ENCODE measurements around the gene RALGPS1.
A peak's percentile ranks its signal among the peaks of the same experiment; 100 is the strongest.

The RALGPS1 gene

GRCh38 chr9:126988857-126989256 lies 74.3 kb downstream of the RALGPS1 start:
- Histone ChIP-seq H3K4me3 (ENCODE audit: low read depth, low read length) (no peak overlapping the region), H3K36me3 (ENCODE audit: control insufficient read depth in 2 of 2, insufficient read depth in 1 of 2, low read length in 2 of 2) (no peaks in the 10 kb centered on the region), H3K9me3 (ENCODE audit: control insufficient read depth, insufficient read depth, low read depth, low read length) (no peaks in the 10 kb centered on the region), H3K27ac (ENCODE audit: extremely low read depth, low read depth, low read length) (no peak overlapping the region), H3K4me1 (ENCODE audit: control insufficient read depth, insufficient read depth, low read length) (no peaks in the 10 kb centered on the region)
- CTCF ChIA-PET: no interaction called here
- POLR2A ChIA-PET: no interaction called here
- TF ChIP-seq BCL11A (tag by site-specific recombination; IDR thresholded peaks at IDR 0.05; ENCODE audit: low read depth) (no peak), ZNF121 (tag by site-specific recombination; IDR thresholded peaks at IDR 0.05) (peak; percentile 50; the same call in 1 of the 2 replicates), ZFP37 (tag by site-specific recombination; IDR thresholded peaks at IDR 0.05) (no peak), ZNF513 (tag by site-specific recombination; IDR thresholded peaks at IDR 0.05) (peak; percentile 87)

- H3K4me3 ChIP-seq (ENCODE audit: low read depth, low read length): no peak overlapping the region
- no peaks in the 10 kb centered on the region for H3K9me3 ChIP-seq (ENCODE audit: control insufficient read depth, insufficient read depth, low read depth, low read length)
- no peaks in the 10 kb centered on the region for H3K4me1 ChIP-seq (ENCODE audit: control insufficient read depth, insufficient read depth, low read length)
- no peak overlapping the region for H3K27ac ChIP-seq (ENCODE audit: extremely low read depth, low read depth, low read length)
- TF ChIP-seq, protein P1, sequence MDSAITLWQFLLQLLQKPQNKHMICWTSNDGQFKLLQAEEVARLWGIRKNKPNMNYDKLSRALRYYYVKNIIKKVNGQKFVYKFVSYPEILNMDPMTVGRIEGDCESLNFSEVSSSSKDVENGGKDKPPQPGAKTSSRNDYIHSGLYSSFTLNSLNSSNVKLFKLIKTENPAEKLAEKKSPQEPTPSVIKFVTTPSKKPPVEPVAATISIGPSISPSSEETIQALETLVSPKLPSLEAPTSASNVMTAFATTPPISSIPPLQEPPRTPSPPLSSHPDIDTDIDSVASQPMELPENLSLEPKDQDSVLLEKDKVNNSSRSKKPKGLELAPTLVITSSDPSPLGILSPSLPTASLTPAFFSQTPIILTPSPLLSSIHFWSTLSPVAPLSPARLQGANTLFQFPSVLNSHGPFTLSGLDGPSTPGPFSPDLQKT (IDR thresholded peaks at IDR 0.05; ENCODE audit: borderline replicate concordance, low read depth, low read length): no peak
- TF ChIP-seq ZFP41 (tag by site-specific recombination; IDR thresholded peaks at IDR 0.05; ENCODE audit: borderline replicate concordance) (no peak), EGR2 (tag by site-specific recombination; IDR thresholded peaks at IDR 0.05; ENCODE audit: low read depth) (no peak)
- ChIA-PET POLR2A (no interaction called here), CTCF (no interaction called here)
- no peaks in the 10 kb centered on the region for H3K36me3 ChIP-seq (ENCODE audit: control insufficient read depth in 2 of 2, insufficient read depth in 1 of 2, low read length in 2 of 2)
Observed at GRCh38 chr9:126989847-126990842, 75.6 kb downstream of the RALGPS1 start.

- ChIA-PET POLR2A (no interaction called here), CTCF (interaction anchor here (1.4 kb wide), 1 partner anchor 8 kb away, joined by 3 read pairs; no protein-coding TSS in a partner anchor)
- H3K36me3 ChIP-seq (ENCODE audit: control insufficient read depth in 2 of 2, insufficient read depth in 1 of 2, low read length in 2 of 2): no peaks in the 10 kb centered on the region
- H3K9me3 ChIP-seq (ENCODE audit: control insufficient read depth, insufficient read depth, low read depth, low read length): no peaks in the 10 kb centered on the region
- no peak overlapping the region for H3K4me3 ChIP-seq (ENCODE audit: low read depth, low read length)
- H3K4me1 ChIP-seq (ENCODE audit: control insufficient read depth, insufficient read depth, low read length): no peaks in the 10 kb centered on the region
- no peak for TF ChIP-seq ZNF701 (tag by site-specific recombination; IDR thresholded peaks at IDR 0.05)
- no peak for TF ChIP-seq ZNF114 (tag by site-specific recombination; IDR thresholded peaks at IDR 0.05)
- TF ChIP-seq, protein P2, sequence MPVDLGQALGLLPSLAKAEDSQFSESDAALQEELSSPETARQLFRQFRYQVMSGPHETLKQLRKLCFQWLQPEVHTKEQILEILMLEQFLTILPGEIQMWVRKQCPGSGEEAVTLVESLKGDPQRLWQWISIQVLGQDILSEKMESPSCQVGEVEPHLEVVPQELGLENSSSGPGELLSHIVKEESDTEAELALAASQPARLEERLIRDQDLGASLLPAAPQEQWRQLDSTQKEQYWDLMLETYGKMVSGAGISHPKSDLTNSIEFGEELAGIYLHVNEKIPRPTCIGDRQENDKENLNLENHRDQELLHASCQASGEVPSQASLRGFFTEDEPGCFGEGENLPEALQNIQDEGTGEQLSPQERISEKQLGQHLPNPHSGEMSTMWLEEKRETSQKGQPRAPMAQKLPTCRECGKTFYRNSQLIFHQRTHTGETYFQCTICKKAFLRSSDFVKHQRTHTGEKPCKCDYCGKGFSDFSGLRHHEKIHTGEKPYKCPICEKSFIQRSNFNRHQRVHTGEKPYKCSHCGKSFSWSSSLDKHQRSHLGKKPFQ (tag by site-specific recombination; IDR thresholded peaks at IDR 0.05): no peak
- TF ChIP-seq HOXD13 (CRISPR knock-in tag; IDR thresholded peaks at IDR 0.05; ENCODE audit: borderline replicate concordance): no peak
- TF ChIP-seq TSHZ1 (tag by site-specific recombination; IDR thresholded peaks at IDR 0.05; ENCODE audit: borderline replicate concordance): no peak
- no peak for TF ChIP-seq ZNF560 (tag by site-specific recombination; IDR thresholded peaks at IDR 0.05; ENCODE audit: borderline replicate concordance)
- TF ChIP-seq, protein P3, sequence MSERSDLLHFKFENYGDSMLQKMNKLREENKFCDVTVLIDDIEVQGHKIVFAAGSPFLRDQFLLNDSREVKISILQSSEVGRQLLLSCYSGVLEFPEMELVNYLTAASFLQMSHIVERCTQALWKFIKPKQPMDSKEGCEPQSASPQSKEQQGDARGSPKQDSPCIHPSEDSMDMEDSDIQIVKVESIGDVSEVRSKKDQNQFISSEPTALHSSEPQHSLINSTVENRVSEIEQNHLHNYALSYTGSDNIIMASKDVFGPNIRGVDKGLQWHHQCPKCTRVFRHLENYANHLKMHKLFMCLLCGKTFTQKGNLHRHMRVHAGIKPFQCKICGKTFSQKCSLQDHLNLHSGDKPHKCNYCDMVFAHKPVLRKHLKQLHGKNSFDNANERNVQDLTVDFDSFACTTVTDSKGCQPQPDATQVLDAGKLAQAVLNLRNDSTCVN (tag by site-specific recombination; optimal IDR thresholded peaks at IDR 0.05): no peak
- TF ChIP-seq ZNF623 (tag by site-specific recombination; IDR thresholded peaks at IDR 0.05): no peak
- TF ChIP-seq, protein P4, sequence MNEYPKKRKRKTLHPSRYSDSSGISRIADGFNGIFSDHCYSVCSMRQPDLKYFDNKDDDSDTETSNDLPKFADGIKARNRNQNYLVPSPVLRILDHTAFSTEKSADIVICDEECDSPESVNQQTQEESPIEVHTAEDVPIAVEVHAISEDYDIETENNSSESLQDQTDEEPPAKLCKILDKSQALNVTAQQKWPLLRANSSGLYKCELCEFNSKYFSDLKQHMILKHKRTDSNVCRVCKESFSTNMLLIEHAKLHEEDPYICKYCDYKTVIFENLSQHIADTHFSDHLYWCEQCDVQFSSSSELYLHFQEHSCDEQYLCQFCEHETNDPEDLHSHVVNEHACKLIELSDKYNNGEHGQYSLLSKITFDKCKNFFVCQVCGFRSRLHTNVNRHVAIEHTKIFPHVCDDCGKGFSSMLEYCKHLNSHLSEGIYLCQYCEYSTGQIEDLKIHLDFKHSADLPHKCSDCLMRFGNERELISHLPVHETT (tag by site-specific recombination; IDR thresholded peaks at IDR 0.05): no peak
- no peak for TF ChIP-seq ZNF26 (tag by site-specific recombination; IDR thresholded peaks at IDR 0.05)
- no peak overlapping the region for H3K27ac ChIP-seq (ENCODE audit: extremely low read depth, low read depth, low read length)
Observed at GRCh38 chr9:126991183-126991582, 76.6 kb downstream of the RALGPS1 start.
